Measurements from ENCODE around the gene LTO1. TPM values are rescaled to one million over a fixed set of nuclear protein-coding genes. Genes with fewer than 3 reads are reported as not detected.

Gene LTO1
- total RNA-seq, 1 experiment from 2014 or later: 39.9 TPM

GRCh38 chr11:69644071-69644961, 30.8 kb downstream of the LTO1 start:
- in situ Hi-C loops (cut with HindIII; ENCODE audit: low pct_unique_long_range_greater_than_20kb, low sequenced_read_pairs): no loop called here
- no peak for DNase-seq (ENCODE audit: low read depth, low spot score)

- no peak for DNase-seq (ENCODE audit: low read depth, low spot score)
- in situ Hi-C loops (cut with HindIII; ENCODE audit: low pct_unique_long_range_greater_than_20kb, low sequenced_read_pairs): no loop called here
Observed at GRCh38 chr11:69643646-69644045, 31.5 kb downstream of the LTO1 start.

DNA sequence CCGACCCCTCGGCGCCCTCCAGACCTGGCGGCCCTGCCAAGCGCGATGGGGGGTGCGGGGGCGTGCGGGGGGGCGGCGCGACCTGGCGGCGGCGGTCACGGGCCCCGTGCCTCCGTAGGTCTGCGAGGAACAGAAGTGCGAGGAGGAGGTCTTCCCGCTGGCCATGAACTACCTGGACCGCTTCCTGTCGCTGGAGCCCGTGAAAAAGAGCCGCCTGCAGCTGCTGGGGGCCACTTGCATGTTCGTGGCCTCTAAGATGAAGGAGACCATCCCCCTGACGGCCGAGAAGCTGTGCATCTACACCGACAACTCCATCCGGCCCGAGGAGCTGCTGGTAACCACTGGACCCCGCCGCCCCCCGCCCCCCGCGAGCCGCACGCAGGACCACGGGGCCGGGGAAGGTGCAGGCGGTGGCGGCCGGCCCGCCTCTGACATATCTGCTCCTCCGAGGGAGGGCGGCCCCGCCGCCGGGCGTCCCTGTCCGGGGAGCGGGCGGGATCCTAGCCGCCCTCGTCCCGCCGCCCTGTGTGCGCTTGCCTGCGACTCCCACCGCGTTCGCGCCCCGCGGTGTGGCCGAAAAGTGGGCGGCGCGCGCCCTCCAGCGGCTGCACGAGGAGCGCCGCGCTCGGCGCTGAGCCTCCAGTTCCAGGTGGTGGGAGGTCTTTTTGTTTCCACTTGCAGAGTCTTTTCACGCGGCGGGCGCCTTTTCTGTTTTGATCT, 32.1 kb downstream of the LTO1 start:
- DNase-seq (ENCODE audit: low read depth, low spot score): peak; percentile 91
- in situ Hi-C loops (cut with HindIII; ENCODE audit: low pct_unique_long_range_greater_than_20kb, low sequenced_read_pairs): no loop called here

DNA sequence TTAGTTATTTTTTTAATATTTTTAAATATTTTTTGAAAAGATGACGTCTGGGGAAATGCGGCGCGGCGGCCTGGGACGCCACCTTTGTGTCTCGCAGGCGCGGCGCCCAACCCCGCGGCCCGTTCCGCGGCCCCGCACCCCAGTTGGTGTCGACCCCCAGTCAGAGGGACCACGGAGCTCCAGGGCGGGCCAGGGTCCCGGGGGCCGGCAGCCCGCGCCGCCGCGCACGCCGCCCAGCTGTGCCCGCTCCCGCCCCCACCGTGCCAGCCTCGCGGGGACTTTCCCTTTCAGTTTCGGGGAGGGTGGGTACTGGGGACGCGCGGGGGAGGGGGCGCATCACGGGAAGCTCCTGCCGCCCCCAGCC, 32.6 kb downstream of the LTO1 start:
- in situ Hi-C loops (cut with HindIII; ENCODE audit: low pct_unique_long_range_greater_than_20kb, low sequenced_read_pairs): no loop called here
- no peak for DNase-seq (ENCODE audit: low read depth, low spot score)

DNA sequence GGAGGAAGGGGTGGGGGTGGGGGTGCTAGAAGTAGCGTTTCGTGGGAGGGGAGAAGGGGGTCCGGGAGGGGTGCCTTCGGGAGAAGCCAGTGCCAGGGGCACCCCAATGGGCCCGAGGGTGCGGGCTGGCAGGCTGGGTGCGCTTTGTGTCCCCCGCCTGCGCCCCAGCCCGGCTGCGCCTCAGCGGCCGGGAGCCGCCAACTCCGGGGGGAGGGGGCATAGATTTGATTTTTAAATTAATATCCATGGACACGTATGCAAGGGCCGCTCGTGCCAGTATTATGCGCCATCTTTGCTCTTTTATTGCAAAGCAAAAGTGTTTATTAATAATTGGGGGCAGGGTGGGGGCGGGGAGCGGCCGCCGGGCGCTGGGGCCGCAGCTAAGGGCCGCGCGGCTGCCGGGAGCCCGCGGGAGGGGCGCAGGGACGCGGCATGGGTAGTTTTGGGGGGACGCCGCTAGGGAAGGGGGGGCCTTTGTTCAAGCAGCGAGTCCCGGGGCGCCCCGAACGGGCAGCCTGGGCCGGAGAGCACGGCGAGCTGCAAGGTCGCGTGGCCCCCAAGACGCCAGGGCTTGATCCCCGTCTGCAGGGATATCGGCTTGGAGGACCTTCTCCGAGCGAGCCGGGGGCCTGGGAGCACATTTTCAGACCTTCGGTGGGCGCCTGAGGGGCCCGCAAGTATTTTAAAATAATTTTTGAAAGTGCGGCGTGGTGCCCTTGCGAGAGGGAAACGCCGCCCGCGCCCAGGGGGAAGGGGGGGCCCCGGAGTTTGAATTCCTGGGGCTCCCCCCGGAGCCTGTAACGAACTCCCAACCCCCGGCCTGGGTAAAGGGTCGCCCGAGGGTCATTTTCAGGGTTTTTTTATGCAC, 33.2 kb downstream of the LTO1 start:
- in situ Hi-C loops (cut with HindIII; ENCODE audit: low pct_unique_long_range_greater_than_20kb, low sequenced_read_pairs): no loop called here

GRCh38 chr11:69640995-69641581, 34.1 kb downstream of the LTO1 start, which contains the start of gene CCND1:
Gene CCND1 (plus strand): TSS chr11:69641156. CDS start chr11:69641314, 158 bp downstream.
- in situ Hi-C loops (cut with HindIII; ENCODE audit: low pct_unique_long_range_greater_than_20kb, low sequenced_read_pairs): no loop called here
- peak; percentile 99 for DNase-seq (ENCODE audit: low read depth, low spot score)

More for the DNA sequence above, 33.2 kb downstream of the LTO1 start:
- no peak for DNase-seq (ENCODE audit: low read depth, low spot score)

GRCh38 chr11:69640260-69640994, 34.7 kb downstream of the LTO1 start:
- peak; percentile 39 for DNase-seq (ENCODE audit: low read depth, low spot score)
- in situ Hi-C loops (cut with HindIII; ENCODE audit: low pct_unique_long_range_greater_than_20kb, low sequenced_read_pairs): no loop called here

GRCh38 chr11:69639831-69640230, 35.3 kb downstream of the LTO1 start:
- in situ Hi-C loops (cut with HindIII; ENCODE audit: low pct_unique_long_range_greater_than_20kb, low sequenced_read_pairs): no loop called here
- no peak for DNase-seq (ENCODE audit: low read depth, low spot score)

- DNase-seq (ENCODE audit: low read depth, low spot score): peak; percentile 100
- in situ Hi-C loops (cut with HindIII; ENCODE audit: low pct_unique_long_range_greater_than_20kb, low sequenced_read_pairs): no loop called here
Observed at GRCh38 chr11:69638941-69639681, 36.0 kb downstream of the LTO1 start.

GRCh38 chr11:69637941-69638871, 36.9 kb downstream of the LTO1 start:
- DNase-seq (ENCODE audit: low read depth, low spot score): peak; percentile 80
- in situ Hi-C loops (cut with HindIII; ENCODE audit: low pct_unique_long_range_greater_than_20kb, low sequenced_read_pairs): no loop called here

DNA sequence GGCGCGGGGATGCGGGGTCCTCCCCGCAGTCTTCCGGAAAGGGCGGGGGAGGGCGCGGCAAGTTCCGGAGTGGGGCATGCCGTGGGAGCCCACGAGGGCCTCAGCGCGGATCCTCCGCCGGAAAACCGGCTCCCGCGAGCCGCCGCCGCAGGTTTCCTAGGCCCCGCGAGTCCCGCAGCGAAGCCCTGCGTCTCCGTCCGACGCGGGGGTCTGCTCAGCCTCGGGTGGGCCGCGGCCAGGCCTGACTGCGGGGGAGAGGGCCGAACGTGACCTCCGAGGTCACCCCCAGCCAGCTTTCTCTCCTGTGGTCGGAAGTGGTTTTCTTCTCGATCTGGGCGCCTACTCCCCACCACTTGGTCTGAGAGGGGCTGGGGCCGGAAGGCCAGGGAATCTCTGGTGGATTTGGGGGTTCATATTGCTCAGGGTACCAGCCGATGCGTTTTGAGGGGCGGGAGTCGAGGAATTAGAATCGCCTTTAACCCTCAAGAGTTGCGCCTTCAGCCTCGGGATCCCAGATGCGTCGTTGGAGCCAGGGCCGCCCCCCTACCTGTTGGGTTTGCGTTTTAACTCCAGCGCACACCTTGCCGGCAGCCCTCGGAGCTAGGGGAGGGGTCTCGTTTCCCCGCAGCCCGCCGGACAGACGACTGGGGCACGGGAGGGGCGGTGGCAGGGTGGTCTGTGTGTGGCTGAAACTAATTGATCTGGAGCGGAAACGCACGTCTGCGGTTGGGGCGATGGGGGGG, 37.8 kb downstream of the LTO1 start:
- in situ Hi-C loops (cut with HindIII; ENCODE audit: low pct_unique_long_range_greater_than_20kb, low sequenced_read_pairs): no loop called here
- no peak for DNase-seq (ENCODE audit: low read depth, low spot score)

GRCh38 chr11:69636512-69637197, 38.5 kb downstream of the LTO1 start:
- peak; percentile 91 for DNase-seq (ENCODE audit: low read depth, low spot score)
- in situ Hi-C loops (cut with HindIII; ENCODE audit: low pct_unique_long_range_greater_than_20kb, low sequenced_read_pairs): no loop called here

DNA sequence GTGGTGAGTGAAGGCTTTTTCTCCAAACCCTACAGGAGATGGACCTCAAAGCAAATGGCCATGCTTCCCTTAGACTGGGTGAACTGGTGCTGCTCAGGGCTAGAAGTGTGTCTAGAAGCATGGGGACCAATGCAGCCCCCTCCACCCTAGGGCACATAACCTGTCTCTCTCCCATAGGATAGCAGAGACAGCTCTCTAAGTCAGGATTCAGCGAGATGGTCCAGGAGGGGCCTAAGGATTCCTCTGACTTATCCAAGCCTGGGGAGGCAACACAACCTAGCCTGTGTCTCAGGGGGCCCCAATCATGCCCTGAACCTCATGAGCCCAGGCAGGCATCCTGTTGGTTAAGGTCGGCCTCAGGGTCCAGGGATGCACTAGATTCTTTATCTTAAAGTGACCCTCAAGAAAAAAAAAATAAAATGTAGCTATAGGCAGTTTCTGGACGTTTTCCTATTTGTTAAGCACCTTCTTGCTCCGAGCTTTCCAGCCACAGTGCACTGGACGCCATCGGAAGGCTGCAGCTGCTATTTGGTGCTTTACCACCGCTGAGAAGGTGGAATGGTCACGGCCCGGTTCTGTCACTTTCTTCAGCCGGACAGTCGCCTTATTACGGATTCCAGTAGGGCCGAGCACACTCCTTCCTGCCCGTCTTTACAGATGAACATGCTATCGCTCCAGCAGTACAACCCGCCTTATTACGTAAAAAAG, 39.2 kb downstream of the LTO1 start:
- peak; percentile 35 for DNase-seq (ENCODE audit: low read depth, low spot score)
- in situ Hi-C loops (cut with HindIII; ENCODE audit: low pct_unique_long_range_greater_than_20kb, low sequenced_read_pairs): no loop called here

- DNase-seq (ENCODE audit: low read depth, low spot score): no peak
- in situ Hi-C loops (cut with HindIII; ENCODE audit: low pct_unique_long_range_greater_than_20kb, low sequenced_read_pairs): no loop called here
Observed at GRCh38 chr11:69635195-69635594, 40.0 kb downstream of the LTO1 start.

Measured in SK-MEL-5 (cell line).